Right lobe of liver (tissue), 4 donors: ENCODE results near the gene PARP3.

Experiments
- POLR2A ChIP-seq: fragments of 450-650 bp; IDR thresholded peaks from one replicate; pipeline ENCODE4 v1.6.1; 2017; ENCODE audit warnings: antibody characterized with exemption, mild to moderate bottlenecking
- TF ChIP-seq, protein P1 (sequence below), 4 donors: fragments of 200-600 bp in 3 of 4; fragments of 450-650 bp in 1 of 4; IDR thresholded peaks; one replicate each; pipeline versions ENCODE4 v1.5.1 to v1.8.0; 2016 to 2022; ENCODE audit warnings: antibody characterized with exemption in 4 of 4, mild to moderate bottlenecking in 2 of 4
- donor health status: DM: no; HTN: no; CAD: no.
- donor health status: DM: no; HTN: no; CAD: no.
- donor health status: DM: no; HTN: yes; CAD: no.

DNA sequence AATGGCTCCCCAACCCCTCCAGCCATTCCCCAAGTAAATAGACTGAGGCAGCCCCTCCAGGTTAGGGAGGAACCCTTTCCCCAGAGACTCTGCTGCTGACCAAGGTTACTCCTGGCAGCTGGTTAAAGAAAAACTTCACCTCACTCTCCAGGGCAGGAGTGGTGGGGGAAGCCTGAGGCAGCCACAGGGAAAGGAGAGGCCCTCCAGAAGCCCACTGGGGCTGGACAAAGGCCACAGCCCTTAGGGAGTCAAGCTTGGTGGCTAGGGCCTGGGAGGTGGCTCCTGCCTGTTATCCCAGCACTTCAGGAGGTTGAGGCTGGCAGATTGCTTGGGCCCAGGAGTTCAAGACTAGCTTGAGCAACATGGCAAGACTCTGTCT, 42.1 kb downstream of the PARP3 start:
- TF ChIP-seq, protein P1, sequence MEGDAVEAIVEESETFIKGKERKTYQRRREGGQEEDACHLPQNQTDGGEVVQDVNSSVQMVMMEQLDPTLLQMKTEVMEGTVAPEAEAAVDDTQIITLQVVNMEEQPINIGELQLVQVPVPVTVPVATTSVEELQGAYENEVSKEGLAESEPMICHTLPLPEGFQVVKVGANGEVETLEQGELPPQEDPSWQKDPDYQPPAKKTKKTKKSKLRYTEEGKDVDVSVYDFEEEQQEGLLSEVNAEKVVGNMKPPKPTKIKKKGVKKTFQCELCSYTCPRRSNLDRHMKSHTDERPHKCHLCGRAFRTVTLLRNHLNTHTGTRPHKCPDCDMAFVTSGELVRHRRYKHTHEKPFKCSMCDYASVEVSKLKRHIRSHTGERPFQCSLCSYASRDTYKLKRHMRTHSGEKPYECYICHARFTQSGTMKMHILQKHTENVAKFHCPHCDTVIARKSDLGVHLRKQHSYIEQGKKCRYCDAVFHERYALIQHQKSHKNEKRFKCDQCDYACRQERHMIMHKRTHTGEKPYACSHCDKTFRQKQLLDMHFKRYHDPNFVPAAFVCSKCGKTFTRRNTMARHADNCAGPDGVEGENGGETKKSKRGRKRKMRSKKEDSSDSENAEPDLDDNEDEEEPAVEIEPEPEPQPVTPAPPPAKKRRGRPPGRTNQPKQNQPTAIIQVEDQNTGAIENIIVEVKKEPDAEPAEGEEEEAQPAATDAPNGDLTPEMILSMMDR (IDR thresholded peaks at IDR 0.05): no peak
- TF ChIP-seq POLR2A: no peak
